HG03521 (cell line): ENCODE results near the gene WDR54.
A peak's percentile ranks its signal among the peaks of the same experiment; 100 is the strongest.
"Not testable (repeated sequence)": the region's sequence is repeated elsewhere in the genome, so short reads cannot be mapped to it uniquely, and the experiment has no call there.

ENCODE experiments used
- ATAC-seq: cut with Tn5 transposase; IDR thresholded peaks from one replicate; pipeline ENCODE4 v1.9.1; 2021; ENCODE audit warnings: mild to moderate bottlenecking, moderate library complexity; ENCODE audit not compliant: unreplicated experiment

WDR54 gene

GRCh38 chr2:74427551-74427950 lies 6.0 kb downstream of the WDR54 start:
- no peak for ATAC-seq

- ATAC-seq, result no peak
These were observed 7.1 kb downstream of the WDR54 start for GRCh38 chr2:74428675-74429074.

- no peak for ATAC-seq
These were observed 8.2 kb downstream of the WDR54 start for GRCh38 chr2:74429487-74430451.

- ATAC-seq, result no peak
These were observed 9.0 kb downstream of the WDR54 start for GRCh38 chr2:74430502-74430901.

GRCh38 chr2:74436111-74436805 lies 14.7 kb downstream of the WDR54 start:
- no peak for ATAC-seq

- ATAC-seq, result no peak
These were observed 15.5 kb downstream of the WDR54 start for GRCh38 chr2:74436848-74437695.

GRCh38 chr2:74438248-74438647 lies 16.7 kb downstream of the WDR54 start:
- ATAC-seq, result no peak

GRCh38 chr2:74439373-74439772 lies 17.8 kb downstream of the WDR54 start:
- no peak for ATAC-seq

GRCh38 chr2:74439803-74440377 lies 18.4 kb downstream of the WDR54 start:
- ATAC-seq, result peak; percentile 7

GRCh38 chr2:74440378-74441169 lies 19.0 kb downstream of the WDR54 start:
- ATAC-seq, result peak; percentile 82

GRCh38 chr2:74441170-74441689 lies 19.7 kb downstream of the WDR54 start:
- ATAC-seq, result no peak

GRCh38 chr2:74441690-74442482 lies 20.4 kb downstream of the WDR54 start, which contains the start of gene RTKN:
Gene RTKN (minus strand): TSS chr2:74441937. CDS start chr2:74441816, 121 bp downstream.
- no peak for ATAC-seq

- not testable (repeated sequence) for ATAC-seq
These were observed 21.2 kb downstream of the WDR54 start for GRCh38 chr2:74442483-74443297.

GRCh38 chr2:74444498-74445318 lies 23.2 kb downstream of the WDR54 start:
- no peak for ATAC-seq

- ATAC-seq, result no peak
These were observed 25.9 kb downstream of the WDR54 start for GRCh38 chr2:74447230-74447999.

GRCh38 chr2:74448771-74449170 lies 27.2 kb downstream of the WDR54 start:
- ATAC-seq, result no peak
